WTC11 (cell line): ENCODE data around the gene DGCR2. TPM values are rescaled to one million over a fixed set of nuclear protein-coding genes. Genes with fewer than 3 reads are reported as not detected.

Experiments
- ATAC-seq: fragments of 200-7000 bp; cut with Tn5 transposase; 2 replicates; pipeline ENCODE4 v1.10.0; 2021; ENCODE audit warnings: mild to moderate bottlenecking, moderate library complexity
- CTCF ChIA-PET: fragments of 300-600 bp; sonication (Branson Sonifier 250); formaldehyde crosslinking; loops from one replicate; lab custom pipeline; 2021; ENCODE audit warnings: antibody characterized with exemption; lab: Charles Lee
- POLR2A ChIA-PET: fragments of 350-600 bp; sonication (Branson Sonifier 250); formaldehyde crosslinking; loops from one replicate; lab custom pipeline; 2021; ENCODE audit warnings: antibody characterized with exemption; lab: Charles Lee
- DNase-seq: peaks from one replicate; pipeline ENCODE4 v3.0.0; 2021; ENCODE audit warnings: low spot score
- H3K27ac Mint-ChIP-seq: 2 replicates; pipeline ENCODE4 v1.8.0; 2021; ENCODE audit warnings: mixed read lengths
- H3K27me3 Mint-ChIP-seq: 2 replicates; pipeline ENCODE4 v1.8.0; 2021; ENCODE audit warnings: low read depth, mild to moderate bottlenecking, moderate library complexity, mixed read lengths
- H3K36me3 Mint-ChIP-seq: 2 replicates; pipeline ENCODE4 v1.8.0; 2021; ENCODE audit warnings: mixed read lengths
- H3K4me1 Mint-ChIP-seq: 2 replicates; pipeline ENCODE4 v1.8.0; 2022; ENCODE audit warnings: mixed read lengths
- H3K4me3 Mint-ChIP-seq: 2 replicates; pipeline ENCODE4 v1.8.0; 2021; ENCODE audit warnings: mild to moderate bottlenecking, moderate library complexity, mixed read lengths
- H3K9me3 Mint-ChIP-seq: 2 replicates; pipeline ENCODE4 v1.8.0; 2021; ENCODE audit warnings: mixed read lengths
- CREM ChIP-seq: sonication (generic); formaldehyde crosslinking; IDR thresholded peaks from 2 replicates; pipeline ENCODE4 v1.8.1; 2022; ENCODE audit warnings: mild to moderate bottlenecking, missing genetic modification reagents, moderate library complexity
- ERG ChIP-seq: fragments of 250-450 bp; sonication (Bioruptor Pico); IDR thresholded peaks from 2 replicates; pipeline ENCODE4 v1.8.0; 2021; ENCODE audit warnings: mild to moderate bottlenecking
- ESRRA ChIP-seq: sonication (generic); formaldehyde crosslinking; IDR thresholded peaks from 2 replicates; pipeline ENCODE4 v1.8.1; 2022; ENCODE audit warnings: mild to moderate bottlenecking, missing genetic modification reagents, borderline replicate concordance
- GRHL2 ChIP-seq: fragments of 250-450 bp; sonication (Bioruptor Pico); IDR thresholded peaks from 2 replicates; pipeline ENCODE4 v1.8.0; 2022; ENCODE audit warnings: mild to moderate bottlenecking, moderate library complexity; ENCODE audit not compliant: insufficient replicate concordance, severe bottlenecking
- HMGA2 ChIP-seq: fragments of 250-450 bp; sonication (Bioruptor Pico); IDR thresholded peaks from 2 replicates; pipeline ENCODE4 v1.4.0; 2021; ENCODE audit warnings: mild to moderate bottlenecking, moderate library complexity
- IRF2 ChIP-seq: sonication (generic); formaldehyde crosslinking; IDR thresholded peaks from 2 replicates; pipeline ENCODE4 v1.8.0; 2022; ENCODE audit warnings: low read depth, missing genetic modification reagents, borderline replicate concordance
- JUN ChIP-seq: sonication (generic); formaldehyde crosslinking; IDR thresholded peaks from 2 replicates; pipeline ENCODE4 v1.8.0; 2023; ENCODE audit warnings: mild to moderate bottlenecking, missing genetic modification reagents
- MYBL2 ChIP-seq: sonication (generic); formaldehyde crosslinking; IDR thresholded peaks from 2 replicates; pipeline ENCODE4 v1.8.1; 2023; ENCODE audit warnings: mild to moderate bottlenecking, moderate library complexity, missing genetic modification reagents
- NFE2L1 ChIP-seq: sonication (generic); formaldehyde crosslinking; IDR thresholded peaks from 2 replicates; pipeline ENCODE4 v1.8.1; 2023; ENCODE audit warnings: missing genetic modification reagents
- NR1H2 ChIP-seq: sonication (generic); formaldehyde crosslinking; IDR thresholded peaks from 2 replicates; pipeline ENCODE4 v1.9.0; 2021; ENCODE audit warnings: mild to moderate bottlenecking, moderate library complexity, missing genetic modification reagents
- NR2C2 ChIP-seq: sonication (generic); formaldehyde crosslinking; IDR thresholded peaks from 2 replicates; pipeline ENCODE4 v1.8.0; 2022; ENCODE audit warnings: mild to moderate bottlenecking, missing genetic modification reagents
- OVOL2 ChIP-seq: fragments of 250-450 bp; sonication (Bioruptor Pico); IDR thresholded peaks from 2 replicates; pipeline ENCODE4 v1.9.0; 2021; ENCODE audit warnings: mild to moderate bottlenecking, borderline replicate concordance
- ZBTB43 ChIP-seq: sonication (generic); formaldehyde crosslinking; IDR thresholded peaks from 2 replicates; pipeline ENCODE4 v1.8.1; 2023; ENCODE audit warnings: mild to moderate bottlenecking, missing genetic modification reagents
- total RNA-seq: library from RNA; stranded (reverse); gene quantifications from 3 replicates; pipeline ENCODE4 v1.2.3, GENCODE V29; 2021
- TF ChIP-seq, protein P1 (sequence below): fragments of 250-450 bp; sonication (Bioruptor Pico); IDR thresholded peaks from 2 replicates; pipeline ENCODE4 v1.9.0; 2021; ENCODE audit warnings: moderate library complexity, mild to moderate bottlenecking, inconsistent platforms, borderline replicate concordance
- TF ChIP-seq, protein P2 (sequence below): fragments of 250-450 bp; sonication (Bioruptor Pico); IDR thresholded peaks from 2 replicates; pipeline ENCODE4 v1.9.0; 2021; ENCODE audit warnings: mild to moderate bottlenecking
- TF ChIP-seq, protein P3 (sequence below): fragments of 250-450 bp; sonication (Bioruptor Pico); IDR thresholded peaks from 2 replicates; pipeline ENCODE4 v1.9.0; 2021; ENCODE audit warnings: mild to moderate bottlenecking
- TF ChIP-seq, protein P4 (sequence below): sonication (generic); formaldehyde crosslinking; IDR thresholded peaks from 2 replicates; pipeline ENCODE4 v1.8.0; 2022; ENCODE audit warnings: mild to moderate bottlenecking, missing genetic modification reagents
- TF ChIP-seq, protein P5 (sequence below): sonication (generic); formaldehyde crosslinking; IDR thresholded peaks from 2 replicates; pipeline ENCODE4 v1.8.0; 2023; ENCODE audit warnings: mild to moderate bottlenecking, missing genetic modification reagents
- TF ChIP-seq, protein P6 (sequence below): sonication (generic); formaldehyde crosslinking; IDR thresholded peaks from 2 replicates; pipeline ENCODE4 v1.8.1; 2022; ENCODE audit warnings: mild to moderate bottlenecking, moderate library complexity, missing genetic modification reagents

Gene DGCR2
- total RNA-seq, 1 experiment from 2014 or later, result 64.2 TPM

DNA sequence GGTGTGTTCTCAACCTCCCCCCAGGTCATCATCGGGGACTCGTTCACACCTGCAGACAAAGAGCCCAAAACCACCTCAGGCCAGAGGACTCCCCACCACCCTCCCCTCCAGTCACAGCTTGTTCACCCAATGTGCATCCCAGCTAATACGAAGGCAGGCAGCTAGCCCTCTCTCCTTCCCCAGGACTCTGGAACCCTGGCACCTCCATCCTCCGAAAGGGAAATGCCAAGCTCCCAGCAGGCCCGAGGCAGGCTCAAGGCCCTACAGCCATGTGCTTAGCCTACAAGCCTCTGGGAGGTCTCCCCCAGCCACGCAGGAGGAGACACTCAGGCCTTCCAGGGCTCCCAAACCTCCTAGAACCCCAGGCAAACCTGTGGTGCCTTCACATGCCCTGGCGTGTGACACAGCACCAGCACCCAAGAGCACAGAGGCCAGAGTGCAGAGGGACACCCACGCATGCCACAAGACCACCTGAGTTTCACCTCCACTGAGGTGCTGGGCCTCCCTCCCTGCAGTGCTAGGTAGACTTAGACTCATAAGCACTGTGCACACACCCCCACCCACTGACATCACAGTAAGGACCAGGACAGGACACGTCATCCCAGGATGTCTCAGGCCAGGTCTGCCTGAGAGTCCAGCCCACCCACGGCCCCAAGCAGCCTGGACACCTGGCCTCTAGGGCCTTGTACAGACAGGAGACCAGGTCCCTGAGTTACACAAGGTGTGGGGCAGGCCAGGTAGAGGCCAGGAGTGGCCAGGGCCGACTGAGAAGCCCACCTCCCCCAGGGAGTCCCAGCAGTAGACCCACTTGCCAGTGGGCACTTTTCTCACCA lies 15.4 kb upstream of the DGCR2 start:
- Mint-ChIP-seq H3K4me3 (no peak overlapping the region), H3K4me1 (no peaks in the 10 kb centered on the region), H3K36me3 (peaks cover 36% of the 10 kb centered on the region), H3K27ac (no peak overlapping the region), H3K9me3 (no peaks in the 10 kb centered on the region), H3K27me3 (no peaks in the 10 kb centered on the region)
- CTCF ChIA-PET, result no interaction called here
- DNase-seq (no peak), ATAC-seq (no peak)
- POLR2A ChIA-PET, result no interaction called here
- no peak for TF ChIP-seq GRHL2
- TF ChIP-seq CREM, result no peak
- TF ChIP-seq MYBL2, result no peak
- no peak for TF ChIP-seq NFE2L1 (CRISPR knock-in tag)
- TF ChIP-seq, protein P1, sequence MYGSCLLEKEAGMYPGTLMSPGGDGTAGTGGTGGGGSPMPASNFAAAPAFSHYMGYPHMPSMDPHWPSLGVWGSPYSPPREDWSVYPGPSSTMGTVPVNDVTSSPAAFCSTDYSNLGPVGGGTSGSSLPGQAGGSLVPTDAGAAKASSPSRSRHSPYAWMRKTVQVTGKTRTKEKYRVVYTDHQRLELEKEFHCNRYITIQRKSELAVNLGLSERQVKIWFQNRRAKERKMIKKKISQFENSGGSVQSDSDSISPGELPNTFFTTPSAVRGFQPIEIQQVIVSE (CRISPR knock-in tag), result no peak
- TF ChIP-seq HMGA2 (CRISPR knock-in tag), result no peak
- TF ChIP-seq NR2C2 (CRISPR knock-in tag), result no peak
- TF ChIP-seq ESRRA, result no peak
- no peak for TF ChIP-seq IRF2 (CRISPR knock-in tag)
- TF ChIP-seq, protein P2, sequence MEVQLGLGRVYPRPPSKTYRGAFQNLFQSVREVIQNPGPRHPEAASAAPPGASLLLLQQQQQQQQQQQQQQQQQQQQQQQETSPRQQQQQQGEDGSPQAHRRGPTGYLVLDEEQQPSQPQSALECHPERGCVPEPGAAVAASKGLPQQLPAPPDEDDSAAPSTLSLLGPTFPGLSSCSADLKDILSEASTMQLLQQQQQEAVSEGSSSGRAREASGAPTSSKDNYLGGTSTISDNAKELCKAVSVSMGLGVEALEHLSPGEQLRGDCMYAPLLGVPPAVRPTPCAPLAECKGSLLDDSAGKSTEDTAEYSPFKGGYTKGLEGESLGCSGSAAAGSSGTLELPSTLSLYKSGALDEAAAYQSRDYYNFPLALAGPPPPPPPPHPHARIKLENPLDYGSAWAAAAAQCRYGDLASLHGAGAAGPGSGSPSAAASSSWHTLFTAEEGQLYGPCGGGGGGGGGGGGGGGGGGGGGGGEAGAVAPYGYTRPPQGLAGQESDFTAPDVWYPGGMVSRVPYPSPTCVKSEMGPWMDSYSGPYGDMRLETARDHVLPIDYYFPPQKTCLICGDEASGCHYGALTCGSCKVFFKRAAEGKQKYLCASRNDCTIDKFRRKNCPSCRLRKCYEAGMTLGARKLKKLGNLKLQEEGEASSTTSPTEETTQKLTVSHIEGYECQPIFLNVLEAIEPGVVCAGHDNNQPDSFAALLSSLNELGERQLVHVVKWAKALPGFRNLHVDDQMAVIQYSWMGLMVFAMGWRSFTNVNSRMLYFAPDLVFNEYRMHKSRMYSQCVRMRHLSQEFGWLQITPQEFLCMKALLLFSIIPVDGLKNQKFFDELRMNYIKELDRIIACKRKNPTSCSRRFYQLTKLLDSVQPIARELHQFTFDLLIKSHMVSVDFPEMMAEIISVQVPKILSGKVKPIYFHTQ, result no peak
- no peak for TF ChIP-seq JUN (CRISPR knock-in tag)
- TF ChIP-seq OVOL2, result no peak
- TF ChIP-seq, protein P3, sequence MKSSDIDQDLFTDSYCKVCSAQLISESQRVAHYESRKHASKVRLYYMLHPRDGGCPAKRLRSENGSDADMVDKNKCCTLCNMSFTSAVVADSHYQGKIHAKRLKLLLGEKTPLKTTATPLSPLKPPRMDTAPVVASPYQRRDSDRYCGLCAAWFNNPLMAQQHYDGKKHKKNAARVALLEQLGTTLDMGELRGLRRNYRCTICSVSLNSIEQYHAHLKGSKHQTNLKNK, result no peak
- TF ChIP-seq, protein P4, sequence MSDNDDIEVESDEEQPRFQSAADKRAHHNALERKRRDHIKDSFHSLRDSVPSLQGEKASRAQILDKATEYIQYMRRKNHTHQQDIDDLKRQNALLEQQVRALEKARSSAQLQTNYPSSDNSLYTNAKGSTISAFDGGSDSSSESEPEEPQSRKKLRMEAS (CRISPR knock-in tag), result no peak
- no peak for TF ChIP-seq NR1H2 (CRISPR knock-in tag)
- TF ChIP-seq ERG (CRISPR knock-in tag), result no peak
- TF ChIP-seq, protein P5, sequence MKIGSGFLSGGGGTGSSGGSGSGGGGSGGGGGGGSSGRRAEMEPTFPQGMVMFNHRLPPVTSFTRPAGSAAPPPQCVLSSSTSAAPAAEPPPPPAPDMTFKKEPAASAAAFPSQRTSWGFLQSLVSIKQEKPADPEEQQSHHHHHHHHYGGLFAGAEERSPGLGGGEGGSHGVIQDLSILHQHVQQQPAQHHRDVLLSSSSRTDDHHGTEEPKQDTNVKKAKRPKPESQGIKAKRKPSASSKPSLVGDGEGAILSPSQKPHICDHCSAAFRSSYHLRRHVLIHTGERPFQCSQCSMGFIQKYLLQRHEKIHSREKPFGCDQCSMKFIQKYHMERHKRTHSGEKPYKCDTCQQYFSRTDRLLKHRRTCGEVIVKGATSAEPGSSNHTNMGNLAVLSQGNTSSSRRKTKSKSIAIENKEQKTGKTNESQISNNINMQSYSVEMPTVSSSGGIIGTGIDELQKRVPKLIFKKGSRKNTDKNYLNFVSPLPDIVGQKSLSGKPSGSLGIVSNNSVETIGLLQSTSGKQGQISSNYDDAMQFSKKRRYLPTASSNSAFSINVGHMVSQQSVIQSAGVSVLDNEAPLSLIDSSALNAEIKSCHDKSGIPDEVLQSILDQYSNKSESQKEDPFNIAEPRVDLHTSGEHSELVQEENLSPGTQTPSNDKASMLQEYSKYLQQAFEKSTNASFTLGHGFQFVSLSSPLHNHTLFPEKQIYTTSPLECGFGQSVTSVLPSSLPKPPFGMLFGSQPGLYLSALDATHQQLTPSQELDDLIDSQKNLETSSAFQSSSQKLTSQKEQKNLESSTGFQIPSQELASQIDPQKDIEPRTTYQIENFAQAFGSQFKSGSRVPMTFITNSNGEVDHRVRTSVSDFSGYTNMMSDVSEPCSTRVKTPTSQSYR (CRISPR knock-in tag), result no peak
- TF ChIP-seq, protein P6, sequence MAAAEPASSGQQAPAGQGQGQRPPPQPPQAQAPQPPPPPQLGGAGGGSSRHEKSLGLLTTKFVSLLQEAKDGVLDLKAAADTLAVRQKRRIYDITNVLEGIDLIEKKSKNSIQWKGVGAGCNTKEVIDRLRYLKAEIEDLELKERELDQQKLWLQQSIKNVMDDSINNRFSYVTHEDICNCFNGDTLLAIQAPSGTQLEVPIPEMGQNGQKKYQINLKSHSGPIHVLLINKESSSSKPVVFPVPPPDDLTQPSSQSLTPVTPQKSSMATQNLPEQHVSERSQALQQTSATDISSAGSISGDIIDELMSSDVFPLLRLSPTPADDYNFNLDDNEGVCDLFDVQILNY (CRISPR knock-in tag), result no peak
- TF ChIP-seq ZBTB43 (CRISPR knock-in tag), result no peak
